SH-SY5Y (cell line): Measurements from ENCODE around the gene TRPM3.

ENCODE experiments used
- GATA2 ChIP-seq: IDR thresholded peaks from 2 replicates; pipeline ENCODE4 v1.6.1; 2011; ENCODE audit warnings: mild to moderate bottlenecking, low read depth, low read length
- GATA3 ChIP-seq: IDR thresholded peaks from 2 replicates; pipeline ENCODE4 v1.6.1; 2011; ENCODE audit warnings: low read depth, mild to moderate bottlenecking, low read length, moderate library complexity

- TF ChIP-seq GATA2 (no peak), GATA3 (no peak)
Observed at GRCh38 chr9:70514273-70514672, 607.1 kb downstream of the TRPM3 start.
